ENCODE data around the gene ZKSCAN3. TPM values are rescaled to one million over a fixed set of nuclear protein-coding genes. Genes with fewer than 3 reads are reported as not detected.
A peak's percentile ranks its signal among the peaks of the same experiment; 100 is the strongest.
"Not testable (repeated sequence)": the region's sequence is repeated elsewhere in the genome, so short reads cannot be mapped to it uniquely, and the experiment has no call there.

ZKSCAN3 gene
- total RNA-seq (1 to 10 TPM; 2.8 to 7.9 (median 5.6) TPM), polyA plus RNA-seq (1 to 10 TPM; 1.5 to 1.8 TPM)
- long read RNA-seq, donor 1, full-length matches to known transcripts, result 1 of 3 reads
- long read RNA-seq, donor 1, partial matches to known transcripts, result 0 of 3 reads
- long read RNA-seq, donor 1, other reads (novel, unspliced or antisense), result 2 of 3 reads
- long read RNA-seq, donor 2, full-length matches to known transcripts, result 1 of 15 reads
- long read RNA-seq, donor 2, partial matches to known transcripts, result 4 of 15 reads
- long read RNA-seq, donor 2, other reads (novel, unspliced or antisense), result 10 of 15 reads
- long read RNA-seq, donor 3, full-length matches to known transcripts, result 2 of 6 reads
- long read RNA-seq, donor 3, partial matches to known transcripts, result 0 of 6 reads
- long read RNA-seq, donor 3, other reads (novel, unspliced or antisense), result 4 of 6 reads

DNA sequence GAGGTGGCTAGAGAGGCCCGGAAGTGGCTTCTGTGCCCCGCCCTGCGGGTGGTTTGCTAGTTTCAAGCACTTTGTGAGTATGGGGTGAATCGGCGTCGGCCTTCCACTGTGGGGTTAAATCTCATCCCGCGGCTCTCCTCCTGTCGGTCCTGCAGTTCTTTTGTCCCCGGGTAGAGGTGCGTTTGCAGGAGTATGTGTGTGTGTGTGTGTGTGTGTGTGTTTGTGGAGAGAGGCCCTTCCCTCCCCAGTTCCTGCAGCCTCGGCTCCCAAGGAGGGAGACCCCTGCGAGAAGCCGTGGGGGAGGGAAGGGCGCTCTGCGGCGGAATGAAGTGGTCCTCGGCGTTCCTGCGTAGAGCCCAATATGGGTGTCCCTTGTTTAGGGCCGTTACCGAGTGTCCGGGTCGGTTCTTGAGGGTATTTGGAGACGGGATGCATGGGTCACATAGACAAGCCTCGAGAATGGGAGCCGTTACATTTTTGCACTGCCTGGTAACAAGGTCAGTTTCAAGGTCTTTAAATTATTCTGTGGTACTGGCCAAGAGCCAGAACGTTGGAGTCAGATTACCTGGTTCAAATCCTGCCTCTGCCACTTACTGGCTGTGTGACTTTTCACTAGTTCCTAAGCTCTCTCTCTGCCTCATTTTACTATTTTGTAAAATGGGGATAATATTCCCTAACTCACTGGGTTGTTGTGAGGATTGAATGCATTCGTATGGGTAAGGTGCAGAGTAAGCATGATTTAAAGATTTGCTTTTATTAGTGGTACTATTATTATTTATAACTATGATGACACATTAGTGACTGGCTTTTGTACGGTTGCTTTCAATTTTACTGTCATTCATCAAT is at the start of gene ZKSCAN3:
ZKSCAN3 (plus strand) TSS at position 56 of the 846 bp plus-strand sequence. CDS start 9,640 bp downstream, outside the sequence.
- peak within 1 kb of the TSS; percentile 38 to 89 (median 71) for H3K4me3 ChIP-seq
- H3K9me3 ChIP-seq, result no peaks in the 10 kb centered on the region
- ATAC-seq (peak; percentile 84 to 96 (median 96)), DNase-seq (peak; percentile 80 to 91 (median 88))
- peaks cover 0 to 42% (median 25%) of the 10 kb centered on the region in 12 donors for H3K4me1 ChIP-seq
- WGBS, 4 donors, result 1 to 2% (median 2%) methylated on average over 27 to 30 of the region's 30 CpGs
- peak in 1 of 2 donors; percentile 28 for TF ChIP-seq POLR2A (IDR thresholded peaks at IDR 0.05)
- TF ChIP-seq, protein P1, sequence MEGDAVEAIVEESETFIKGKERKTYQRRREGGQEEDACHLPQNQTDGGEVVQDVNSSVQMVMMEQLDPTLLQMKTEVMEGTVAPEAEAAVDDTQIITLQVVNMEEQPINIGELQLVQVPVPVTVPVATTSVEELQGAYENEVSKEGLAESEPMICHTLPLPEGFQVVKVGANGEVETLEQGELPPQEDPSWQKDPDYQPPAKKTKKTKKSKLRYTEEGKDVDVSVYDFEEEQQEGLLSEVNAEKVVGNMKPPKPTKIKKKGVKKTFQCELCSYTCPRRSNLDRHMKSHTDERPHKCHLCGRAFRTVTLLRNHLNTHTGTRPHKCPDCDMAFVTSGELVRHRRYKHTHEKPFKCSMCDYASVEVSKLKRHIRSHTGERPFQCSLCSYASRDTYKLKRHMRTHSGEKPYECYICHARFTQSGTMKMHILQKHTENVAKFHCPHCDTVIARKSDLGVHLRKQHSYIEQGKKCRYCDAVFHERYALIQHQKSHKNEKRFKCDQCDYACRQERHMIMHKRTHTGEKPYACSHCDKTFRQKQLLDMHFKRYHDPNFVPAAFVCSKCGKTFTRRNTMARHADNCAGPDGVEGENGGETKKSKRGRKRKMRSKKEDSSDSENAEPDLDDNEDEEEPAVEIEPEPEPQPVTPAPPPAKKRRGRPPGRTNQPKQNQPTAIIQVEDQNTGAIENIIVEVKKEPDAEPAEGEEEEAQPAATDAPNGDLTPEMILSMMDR (IDR thresholded peaks at IDR 0.05), result no peak
- peak within 1 kb of the TSS; percentile 12 to 84 (median 78) for H3K27ac ChIP-seq
- no peaks in the 10 kb centered on the region for H3K27me3 ChIP-seq
- no peaks in the 10 kb centered on the region for H3K36me3 ChIP-seq
- intact Hi-C loops (cut with DNase I), result loop anchor here in 6 of 10 donors (5.0 to 10.0 kb wide), 5 partner anchors 68 to 1165 kb away; partner anchors contain the start of genes NKAPL (in 2 of the 6), ZKSCAN4 (in 2 of the 6) and PGBD1 (in 1 of the 6)

DNA sequence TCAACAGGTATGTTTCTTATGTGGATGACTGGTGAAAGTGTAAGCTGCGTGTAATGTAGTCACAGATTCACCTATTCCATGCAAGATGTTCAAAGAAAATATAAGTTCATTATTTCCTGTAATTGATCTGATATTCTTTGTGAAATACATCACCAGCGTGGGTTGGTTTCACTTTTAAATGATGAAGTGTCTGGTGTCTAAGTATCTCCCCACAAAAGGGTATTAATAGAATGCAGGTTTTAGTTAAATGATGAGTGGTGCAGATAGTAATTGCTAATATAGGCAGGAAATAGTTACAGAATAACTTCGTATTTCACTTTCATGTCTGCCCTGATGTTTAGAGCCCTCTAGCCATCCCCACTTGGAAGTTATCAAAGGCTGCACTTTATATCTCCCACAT is 46.2 kb upstream of the ZKSCAN3 start:
- Histone ChIP-seq H3K27ac (no peak overlapping the region), H3K9me3 (peaks cover 0 to 30% (median 0%) of the 10 kb centered on the region in 12 donors), H3K27me3 (no peaks in the 10 kb centered on the region), H3K4me1 (no peaks in the 10 kb centered on the region), H3K4me3 (no peak overlapping the region), H3K36me3 (peaks cover 0 to 29% (median 10%) of the 10 kb centered on the region in 9 donors)
- WGBS, 4 donors, result 93 to 94% (median 93%) methylated on average over 3 of the region's 3 CpGs
- ATAC-seq (no peak), DNase-seq (no peak)
- intact Hi-C loops (cut with DNase I), result no loop called here
- TF ChIP-seq, protein P1 (IDR thresholded peaks at IDR 0.05), result no peak
- no peak for TF ChIP-seq POLR2A (IDR thresholded peaks at IDR 0.05)

DNA sequence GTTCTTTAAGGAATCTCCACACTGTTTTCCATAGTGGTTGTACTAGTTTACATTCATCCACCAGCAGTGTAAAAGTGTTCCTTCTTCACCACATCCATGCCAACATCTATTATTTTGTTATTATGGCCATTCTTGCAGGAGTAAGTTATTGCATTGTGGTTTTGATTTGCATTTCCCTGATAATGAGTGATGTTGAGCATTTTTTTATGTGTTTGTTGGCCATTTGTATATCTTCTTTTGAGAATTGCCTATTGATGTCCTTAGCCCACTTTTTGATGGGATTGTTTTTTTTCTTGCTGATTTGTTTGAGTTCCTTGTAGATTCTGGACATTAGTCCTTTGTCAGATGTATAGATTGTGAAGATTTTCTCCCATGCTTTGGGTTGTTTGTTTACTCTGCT is 43.4 kb upstream of the ZKSCAN3 start:
- H3K36me3 ChIP-seq; H3K4me1 ChIP-seq; H3K4me3 ChIP-seq; H3K27ac ChIP-seq; intact Hi-C loops (cut with DNase I); ATAC-seq; DNase-seq; H3K27me3 ChIP-seq: not testable (repeated sequence)
- peaks cover 0 to 35% (median 0%) of the 10 kb centered on the region in 12 donors for H3K9me3 ChIP-seq

DNA sequence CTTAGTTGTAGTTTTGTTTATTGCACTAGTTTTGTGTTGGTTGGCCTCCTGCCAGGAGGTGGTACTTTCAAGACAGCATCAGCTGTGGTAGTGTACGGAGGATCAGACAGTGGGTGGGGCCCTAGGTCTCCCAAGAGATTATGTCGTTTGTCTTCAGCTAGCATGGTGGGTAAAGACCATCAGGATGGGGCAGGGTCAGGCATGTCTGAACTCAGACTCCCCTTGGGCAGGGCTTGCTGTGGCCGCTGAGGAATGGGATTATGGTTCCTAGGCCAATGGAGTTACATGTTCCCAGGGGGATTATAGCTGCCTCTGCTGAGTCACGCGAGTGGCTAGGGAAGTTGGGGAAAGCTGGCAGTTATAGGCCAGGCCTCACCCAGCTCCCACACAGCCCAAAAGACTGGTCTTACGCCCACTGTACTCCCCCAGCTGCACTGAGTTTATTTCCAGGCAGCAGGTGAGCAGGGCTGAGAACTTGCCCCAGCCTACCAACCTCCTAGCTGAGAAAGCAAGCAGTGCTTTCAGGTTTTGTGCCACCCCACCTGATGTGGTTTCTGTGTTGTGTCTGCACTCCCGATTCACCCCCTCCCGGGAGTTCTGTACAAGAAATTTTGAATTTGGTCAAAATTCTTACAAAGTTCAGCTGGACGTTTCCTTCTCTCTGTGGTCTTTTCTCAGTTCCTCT is 38.5 kb upstream of the ZKSCAN3 start:
- H3K36me3 ChIP-seq, result peaks cover 0 to 5% (median 0%) of the 10 kb centered on the region in 9 donors
- H3K4me3 ChIP-seq, result no peak overlapping the region
- TF ChIP-seq, protein P1 (IDR thresholded peaks at IDR 0.05), result no peak
- no peak for TF ChIP-seq POLR2A (IDR thresholded peaks at IDR 0.05)
- peaks cover 0 to 28% (median 0%) of the 10 kb centered on the region in 12 donors for H3K9me3 ChIP-seq
- no peak for ATAC-seq
- no peaks in the 10 kb centered on the region for H3K27me3 ChIP-seq
- DNase-seq, result no peak
- WGBS, 4 donors, result 78 to 88% (median 85%) methylated on average over 5 to 9 of the region's 9 CpGs
- H3K4me1 ChIP-seq, result no peaks in the 10 kb centered on the region
- intact Hi-C loops (cut with DNase I), result no loop called here
- H3K27ac ChIP-seq, result no peak overlapping the region
